C4-2B (cell line): ENCODE results near the gene C2CD4A.

Source experiments
- ZFX ChIP-seq: fragments of 450-650 bp; IDR thresholded peaks from 2 replicates; pipeline ENCODE4 v1.6.1; 2017
- TF ChIP-seq, protein P1 (sequence below): fragments of 450-650 bp; conservative IDR thresholded peaks from 2 replicates; pipeline ENCODE4 v1.5.1; 2017; ENCODE audit warnings: mild to moderate bottlenecking

DNA sequence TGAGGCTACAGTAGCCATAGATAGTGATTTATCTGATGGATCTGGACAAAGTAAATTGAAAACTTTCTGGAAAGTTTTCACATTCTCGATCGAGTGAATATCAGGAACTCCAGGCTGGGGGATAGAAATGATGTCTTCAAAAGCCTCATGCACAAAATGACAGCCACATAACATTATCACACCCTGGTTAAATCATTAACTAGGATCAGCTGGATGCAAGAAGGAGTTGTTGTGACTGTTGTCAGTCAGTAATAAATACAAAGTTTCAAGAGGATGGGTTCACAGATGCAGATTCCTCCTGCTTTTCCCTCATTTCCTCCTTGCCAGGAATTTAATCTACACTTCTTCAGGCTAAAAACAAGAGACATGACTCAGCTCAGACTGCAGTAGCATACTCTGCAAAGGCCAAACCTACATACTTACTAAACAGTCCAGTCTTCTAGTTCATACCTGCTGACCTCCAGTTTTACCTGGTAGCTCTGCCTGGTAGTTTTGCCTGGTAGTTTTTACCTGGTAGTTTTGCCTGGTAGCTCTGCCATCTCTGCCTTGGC lies 40.9 kb downstream of the C2CD4A start:
- TF ChIP-seq, protein P1, sequence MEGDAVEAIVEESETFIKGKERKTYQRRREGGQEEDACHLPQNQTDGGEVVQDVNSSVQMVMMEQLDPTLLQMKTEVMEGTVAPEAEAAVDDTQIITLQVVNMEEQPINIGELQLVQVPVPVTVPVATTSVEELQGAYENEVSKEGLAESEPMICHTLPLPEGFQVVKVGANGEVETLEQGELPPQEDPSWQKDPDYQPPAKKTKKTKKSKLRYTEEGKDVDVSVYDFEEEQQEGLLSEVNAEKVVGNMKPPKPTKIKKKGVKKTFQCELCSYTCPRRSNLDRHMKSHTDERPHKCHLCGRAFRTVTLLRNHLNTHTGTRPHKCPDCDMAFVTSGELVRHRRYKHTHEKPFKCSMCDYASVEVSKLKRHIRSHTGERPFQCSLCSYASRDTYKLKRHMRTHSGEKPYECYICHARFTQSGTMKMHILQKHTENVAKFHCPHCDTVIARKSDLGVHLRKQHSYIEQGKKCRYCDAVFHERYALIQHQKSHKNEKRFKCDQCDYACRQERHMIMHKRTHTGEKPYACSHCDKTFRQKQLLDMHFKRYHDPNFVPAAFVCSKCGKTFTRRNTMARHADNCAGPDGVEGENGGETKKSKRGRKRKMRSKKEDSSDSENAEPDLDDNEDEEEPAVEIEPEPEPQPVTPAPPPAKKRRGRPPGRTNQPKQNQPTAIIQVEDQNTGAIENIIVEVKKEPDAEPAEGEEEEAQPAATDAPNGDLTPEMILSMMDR = no peak
- no peak for TF ChIP-seq ZFX
